Prostate gland (tissue), 2 donors: Measurements from ENCODE around the gene JOSD1. TPM values are rescaled to one million over a fixed set of nuclear protein-coding genes. Genes with fewer than 3 reads are reported as not detected.

Experiments
- DNase-seq: peaks from one replicate; pipeline ENCODE4 v3.0.0-alpha.2; 2019; ENCODE audit warnings: low spot score
- H3K27ac ChIP-seq, 2 donors: fragments of 200-600 bp; sonication (generic); 2 replicates each; pipeline ENCODE4 v1.5.1; 2017 to 2019
- H3K27me3 ChIP-seq: fragments of 200-600 bp; sonication (generic); replicated peaks from 2 replicates; pipeline ENCODE4 v1.5.1; 2019; ENCODE audit not compliant: insufficient read depth
- H3K36me3 ChIP-seq, 2 donors: fragments of 200-600 bp; sonication (generic); 1 replicate in 1 of 2; 2 replicates in 1 of 2; pipeline versions ENCODE4 v1.5.1 to v1.8.1; 2017 to 2019
- H3K4me1 ChIP-seq: fragments of 200-600 bp; sonication (generic); replicated peaks from 2 replicates; pipeline ENCODE4 v1.5.1; 2019
- H3K4me3 ChIP-seq, 2 donors: fragments of 200-600 bp; sonication (generic); 2 replicates each; pipeline ENCODE4 v1.5.1; 2017 to 2019
- H3K9me3 ChIP-seq: fragments of 200-600 bp; sonication (generic); 2 replicates; pipeline ENCODE4 v1.5.1; 2017
- POLR2A ChIP-seq: fragments of 450-650 bp; IDR thresholded peaks from one replicate; pipeline ENCODE4 v1.6.1; 2016; ENCODE audit warnings: antibody characterized with exemption, mild to moderate bottlenecking
- POLR2AphosphoS5 ChIP-seq: sonication (generic); formaldehyde crosslinking; IDR thresholded peaks from one replicate; pipeline ENCODE4 v1.6.1; 2017; ENCODE audit warnings: antibody characterized with exemption
- WGBS: methylation state at CpG from one replicate; pipeline ENCODE4 v1.1.5; 2018; 5-methylcytosine and 5-hydroxymethylcytosine counted together
- intact Hi-C: fragments of 100-400 bp; cut with DNase I; formaldehyde crosslinking; loops from one replicate; pipeline ENCODE4 v1.14.2; 2022
- total RNA-seq, 2 donors: library from RNA; depleted of rRNA; stranded (reverse); fragments of >200 nt; gene quantifications; one replicate each; pipeline ENCODE4 v1.1.0, GENCODE V29; 2016
- TF ChIP-seq, protein P1 (sequence below), 4 experiments: fragments of 200-600 bp in 2 of 4; fragments of 450-650 bp in 2 of 4; sonication (generic) in 2 of 4; IDR thresholded peaks; 1 replicate in 3 of 4; 2 replicates in 1 of 4; pipeline ENCODE4 v1.5.1; 2016 to 2019; ENCODE audit warnings: antibody characterized with exemption in 4 of 4, mild to moderate bottlenecking in 2 of 4, moderate library complexity in 2 of 4

JOSD1 gene
- total RNA-seq, 2 donors from 2014 or later = 56.7 to 69.2 TPM

GRCh38 chr22:38696606-38697424 lies 3.9 kb downstream of the JOSD1 start:
- peak; percentile 52 for DNase-seq

DNA sequence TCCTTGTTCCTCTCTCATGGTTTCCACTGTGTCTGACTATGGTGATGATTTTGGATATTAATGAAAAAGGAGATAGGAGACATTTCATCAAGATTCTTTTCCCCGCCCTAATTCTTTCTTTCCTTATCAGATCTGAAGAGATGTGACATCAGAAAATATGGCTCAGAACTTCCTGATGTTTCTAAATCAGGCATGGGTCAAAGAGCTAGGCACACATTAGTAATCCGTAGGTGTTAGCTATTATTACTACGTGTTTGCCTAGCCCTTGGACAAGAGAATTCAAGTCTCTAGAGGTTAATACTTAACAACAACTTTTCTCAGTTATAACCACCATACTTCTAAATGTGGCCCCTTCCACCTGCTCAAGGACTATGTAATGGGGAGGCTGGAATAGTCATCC lies 5.8 kb downstream of the JOSD1 start:
- TF ChIP-seq, protein P1, sequence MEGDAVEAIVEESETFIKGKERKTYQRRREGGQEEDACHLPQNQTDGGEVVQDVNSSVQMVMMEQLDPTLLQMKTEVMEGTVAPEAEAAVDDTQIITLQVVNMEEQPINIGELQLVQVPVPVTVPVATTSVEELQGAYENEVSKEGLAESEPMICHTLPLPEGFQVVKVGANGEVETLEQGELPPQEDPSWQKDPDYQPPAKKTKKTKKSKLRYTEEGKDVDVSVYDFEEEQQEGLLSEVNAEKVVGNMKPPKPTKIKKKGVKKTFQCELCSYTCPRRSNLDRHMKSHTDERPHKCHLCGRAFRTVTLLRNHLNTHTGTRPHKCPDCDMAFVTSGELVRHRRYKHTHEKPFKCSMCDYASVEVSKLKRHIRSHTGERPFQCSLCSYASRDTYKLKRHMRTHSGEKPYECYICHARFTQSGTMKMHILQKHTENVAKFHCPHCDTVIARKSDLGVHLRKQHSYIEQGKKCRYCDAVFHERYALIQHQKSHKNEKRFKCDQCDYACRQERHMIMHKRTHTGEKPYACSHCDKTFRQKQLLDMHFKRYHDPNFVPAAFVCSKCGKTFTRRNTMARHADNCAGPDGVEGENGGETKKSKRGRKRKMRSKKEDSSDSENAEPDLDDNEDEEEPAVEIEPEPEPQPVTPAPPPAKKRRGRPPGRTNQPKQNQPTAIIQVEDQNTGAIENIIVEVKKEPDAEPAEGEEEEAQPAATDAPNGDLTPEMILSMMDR (IDR thresholded peaks at IDR 0.05) = no peak
- no peak for TF ChIP-seq POLR2A
- no peak overlapping the region for H3K4me3 ChIP-seq
- intact Hi-C loops = no loop called here
- H3K36me3 ChIP-seq = no peaks in the 10 kb centered on the region
- H3K9me3 ChIP-seq = no peaks in the 10 kb centered on the region
- DNase-seq = no peak
- WGBS = 83% methylated on average over 3 of the region's 3 CpGs
- peaks cover 7% of the 10 kb centered on the region for H3K4me1 ChIP-seq
- no peaks in the 10 kb centered on the region for H3K27me3 ChIP-seq
- no peak overlapping the region for H3K27ac ChIP-seq

More at GRCh38 chr22:38696606-38697424, 3.9 kb downstream of the JOSD1 start:
- peak overlapping the region; percentile 99 to 100 for H3K27ac ChIP-seq
- H3K36me3 ChIP-seq = no peaks in the 10 kb centered on the region
- H3K27me3 ChIP-seq = no peaks in the 10 kb centered on the region
- intact Hi-C loops = no loop called here
- H3K9me3 ChIP-seq = no peaks in the 10 kb centered on the region
- peaks cover 7% of the 10 kb centered on the region for H3K4me1 ChIP-seq
- WGBS = 36% methylated on average over 3 of the region's 3 CpGs
- H3K4me3 ChIP-seq = no peak overlapping the region
- TF ChIP-seq POLR2AphosphoS5 = peak; percentile 44
- peak; percentile 5 for TF ChIP-seq POLR2A
- TF ChIP-seq, protein P1 (IDR thresholded peaks at IDR 0.05) = no peak

GRCh38 chr22:38694049-38694448 lies 6.7 kb downstream of the JOSD1 start:
- Histone ChIP-seq H3K27ac (no peak overlapping the region), H3K4me3 (no peak overlapping the region), H3K9me3 (no peaks in the 10 kb centered on the region), H3K4me1 (peaks cover 7% of the 10 kb centered on the region), H3K36me3 (no peaks in the 10 kb centered on the region), H3K27me3 (no peaks in the 10 kb centered on the region)
- no peak for DNase-seq
- intact Hi-C loops = no loop called here
- 84% methylated on average over 2 of the region's 2 CpGs for WGBS
- TF ChIP-seq POLR2A = no peak
- TF ChIP-seq, protein P1 (IDR thresholded peaks at IDR 0.05) = no peak
- no peak for TF ChIP-seq POLR2AphosphoS5

DNA sequence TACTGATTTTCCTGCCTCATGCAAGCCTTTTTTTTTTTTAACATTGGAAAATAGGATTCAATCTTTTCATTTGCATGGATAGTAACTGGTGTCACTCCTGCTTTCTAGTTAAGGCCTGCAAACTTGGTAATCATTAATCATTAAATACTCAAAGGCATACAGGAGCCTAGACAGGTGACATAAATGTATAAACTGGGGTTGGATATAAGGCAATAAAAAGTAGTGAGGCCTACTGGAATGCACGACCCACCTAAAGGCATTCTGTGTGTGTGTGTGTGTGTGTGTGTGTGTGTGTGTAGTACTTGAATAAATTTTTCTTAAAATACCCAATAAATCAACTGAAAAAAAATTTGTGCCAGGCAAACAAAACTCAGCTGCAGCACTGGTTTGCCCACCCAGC lies 11.1 kb downstream of the JOSD1 start:
- TF ChIP-seq POLR2AphosphoS5 = no peak
- TF ChIP-seq POLR2A = no peak
- TF ChIP-seq, protein P1 (IDR thresholded peaks at IDR 0.05) = no peak
- 45% methylated on average over 1 of the region's 1 CpG for WGBS
- Histone ChIP-seq H3K9me3 (no peaks in the 10 kb centered on the region), H3K27ac (no peak overlapping the region), H3K36me3 (peaks cover 0 to 7% of the 10 kb centered on the region in 2 donors), H3K4me1 (no peaks in the 10 kb centered on the region), H3K4me3 (no peak overlapping the region), H3K27me3 (no peaks in the 10 kb centered on the region)
- intact Hi-C loops = no loop called here
- no peak for DNase-seq

DNA sequence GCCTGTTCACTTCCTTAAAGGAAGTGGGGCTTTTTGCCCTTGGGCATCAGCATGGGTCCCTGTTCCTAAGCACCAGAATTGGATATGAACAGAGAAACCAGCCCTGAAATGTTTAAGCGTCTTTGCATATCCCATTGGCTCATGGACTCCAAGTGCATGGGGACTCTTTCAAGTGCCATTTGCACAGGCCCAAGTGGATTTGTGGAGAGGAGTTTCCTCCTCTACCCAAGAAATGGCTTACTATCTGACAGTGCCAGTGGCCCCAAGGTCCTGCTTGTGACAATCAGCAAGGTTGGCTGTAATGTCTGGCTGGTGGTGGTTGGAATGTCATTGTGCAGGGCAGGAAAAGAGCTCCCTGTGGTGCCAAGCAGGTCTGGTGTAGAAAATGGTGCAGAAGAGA lies 15.0 kb downstream of the JOSD1 start:
- TF ChIP-seq, protein P1 (IDR thresholded peaks at IDR 0.05) = no peak
- TF ChIP-seq POLR2AphosphoS5 = no peak
- TF ChIP-seq POLR2A = no peak
- Histone ChIP-seq H3K27ac (no peak overlapping the region), H3K36me3 (peaks cover 0 to 7% of the 10 kb centered on the region in 2 donors), H3K27me3 (no peaks in the 10 kb centered on the region), H3K4me1 (peaks cover 5% of the 10 kb centered on the region), H3K9me3 (no peaks in the 10 kb centered on the region), H3K4me3 (no peak overlapping the region)
- 88% methylated on average over 1 of the region's 1 CpG for WGBS
- no peak for DNase-seq
- intact Hi-C loops = no loop called here
